GM19238 (cell line): ENCODE data around the gene KCNQ1.

Source experiments
- DNase-seq: peaks from one replicate; pipeline ENCODE4 v3.0.0; 2011; ENCODE audit warnings: low spot score; ENCODE audit not compliant: insufficient read length

The KCNQ1 gene

GRCh38 chr11:2578929-2579270 lies 134.1 kb downstream of the KCNQ1 start:
- DNase-seq = no peak

GRCh38 chr11:2579315-2580060 lies 134.7 kb downstream of the KCNQ1 start:
- DNase-seq = no peak

- no peak for DNase-seq
Observed at GRCh38 chr11:2580061-2580421, 135.2 kb downstream of the KCNQ1 start.

- no peak for DNase-seq
Observed at GRCh38 chr11:2580571-2581001, 135.8 kb downstream of the KCNQ1 start.

- no peak for DNase-seq
Observed at GRCh38 chr11:2581151-2581930, 136.5 kb downstream of the KCNQ1 start.

GRCh38 chr11:2581931-2582350 lies 137.1 kb downstream of the KCNQ1 start:
- no peak for DNase-seq

GRCh38 chr11:2582351-2582945 lies 137.6 kb downstream of the KCNQ1 start:
- DNase-seq = no peak

GRCh38 chr11:2582946-2583604 lies 138.3 kb downstream of the KCNQ1 start:
- DNase-seq = no peak

- no peak for DNase-seq
Observed at GRCh38 chr11:2583605-2583958, 138.8 kb downstream of the KCNQ1 start.

- DNase-seq = no peak
Observed at GRCh38 chr11:2584434-2584811, 139.6 kb downstream of the KCNQ1 start.

- DNase-seq = no peak
Observed at GRCh38 chr11:2584812-2585565, 140.2 kb downstream of the KCNQ1 start.

- DNase-seq = no peak
Observed at GRCh38 chr11:2585566-2586086, 140.8 kb downstream of the KCNQ1 start.

GRCh38 chr11:2586087-2586792 lies 141.4 kb downstream of the KCNQ1 start:
- DNase-seq = no peak

GRCh38 chr11:2586793-2587131 lies 142.0 kb downstream of the KCNQ1 start:
- DNase-seq = no peak

- no peak for DNase-seq
Observed at GRCh38 chr11:2587132-2587930, 142.5 kb downstream of the KCNQ1 start.

- no peak for DNase-seq
Observed at GRCh38 chr11:2587976-2588748, 143.4 kb downstream of the KCNQ1 start.

- no peak for DNase-seq
Observed at GRCh38 chr11:2588809-2589537, 144.2 kb downstream of the KCNQ1 start.

GRCh38 chr11:2589538-2589934 lies 144.7 kb downstream of the KCNQ1 start:
- no peak for DNase-seq
